Diencephalon (tissue), 1 donor: ENCODE results near the gene TOMM70. TPM values are rescaled to one million over a fixed set of nuclear protein-coding genes. Genes with fewer than 3 reads are reported as not detected.

Experiments
- total RNA-seq: library from RNA; depleted of rRNA; stranded (reverse); fragments of >200 nt; gene quantifications from one replicate; pipeline ENCODE4 v1.2.3, GENCODE V29; 2014

The TOMM70 gene
- 123 TPM for total RNA-seq

DNA sequence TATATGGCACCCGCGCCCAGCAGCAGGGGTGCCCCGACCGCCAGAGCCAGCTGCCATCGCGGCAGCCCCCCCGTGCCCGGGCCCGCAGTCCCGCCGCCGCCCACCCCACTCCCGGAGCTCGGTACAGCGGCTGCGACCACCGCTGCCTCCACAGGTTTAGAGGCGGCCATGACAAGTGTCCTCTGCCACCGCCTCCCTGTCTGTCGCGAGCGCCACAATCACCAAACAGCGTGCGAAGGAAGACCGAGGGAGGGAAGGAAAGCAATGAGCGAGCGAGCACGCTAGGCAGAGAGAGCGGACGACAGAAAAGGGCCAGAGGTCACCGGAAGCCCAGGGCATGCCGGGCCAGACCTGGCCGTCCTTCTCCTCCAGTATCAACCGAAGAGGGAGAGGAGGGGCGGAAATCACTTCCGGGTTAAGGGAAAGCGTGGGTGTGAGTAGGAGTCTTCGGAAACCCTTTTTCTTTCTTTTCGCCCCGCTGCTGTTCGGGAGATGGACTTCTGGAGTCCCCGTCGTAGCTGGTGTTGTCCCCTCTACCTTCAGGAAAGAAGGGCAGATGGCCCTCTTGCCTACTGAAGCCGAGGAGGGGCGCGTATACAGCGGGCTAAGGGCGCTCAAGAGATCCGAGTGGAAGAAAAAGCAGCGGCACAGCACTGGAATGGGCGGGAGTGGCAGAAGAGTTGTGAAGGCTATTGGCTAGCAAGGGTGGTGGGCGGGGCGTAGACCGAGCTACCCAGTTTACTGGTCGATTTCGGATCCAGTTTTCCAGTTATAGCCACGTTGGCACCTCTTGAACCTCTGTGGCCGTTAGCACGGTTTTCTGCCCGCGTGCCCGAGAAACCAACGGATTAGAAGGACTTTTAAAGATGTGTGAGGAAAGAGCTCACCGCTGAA lies at the start of gene TOMM70, which contains the start of gene LNP1:
Gene TOMM70, minus strand, starts transcription at position 310 of the 894 bp plus-strand sequence. Its CDS starts 140 bp downstream, at position 170.
Gene LNP1, plus strand, starts transcription at position 760 of the 894 bp plus-strand sequence. CDS start 28,191 bp downstream, outside the sequence.

DNA sequence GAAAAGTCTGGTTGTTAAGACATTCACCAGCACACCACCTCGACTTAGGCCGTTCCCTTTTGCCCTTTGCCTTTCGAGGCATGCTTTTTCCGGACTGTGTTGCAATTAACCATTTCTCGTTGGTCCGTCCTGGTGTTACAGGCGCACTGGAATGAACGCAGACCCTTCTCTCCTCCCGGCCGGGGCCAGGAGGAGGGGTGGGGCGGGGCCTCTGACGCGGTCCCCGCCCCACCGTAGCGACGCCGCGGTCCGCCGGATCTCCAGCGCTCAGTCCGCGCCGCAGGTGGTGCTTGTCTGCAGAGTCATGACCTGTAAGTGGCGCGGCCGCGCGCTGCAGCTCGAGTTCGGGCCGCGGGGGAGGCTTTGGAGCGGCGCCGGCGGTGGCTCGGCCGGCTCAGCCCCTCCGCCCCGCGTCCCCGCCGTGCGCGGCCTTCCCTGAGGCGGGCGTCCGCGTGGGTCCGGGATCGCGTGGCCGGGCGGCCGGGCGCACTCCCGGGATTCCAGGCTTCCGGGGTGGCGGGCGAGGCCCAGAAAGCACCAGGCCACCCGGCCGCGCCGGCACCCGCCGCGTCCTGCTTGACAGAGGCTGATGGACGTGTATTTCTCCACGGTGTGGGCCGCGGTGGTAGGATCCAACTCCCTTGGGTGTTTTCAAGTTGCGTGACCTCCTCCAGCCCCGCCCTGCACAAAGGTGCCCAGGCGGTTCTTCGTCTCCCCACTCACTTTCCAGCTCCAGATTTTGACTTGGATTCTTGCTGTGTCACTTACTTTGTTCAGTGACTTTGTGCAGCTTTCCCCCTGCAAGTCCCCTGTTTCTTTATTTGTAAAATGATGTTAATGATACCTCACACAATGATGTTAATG lies 66.2 kb downstream of the TOMM70 start, which contains the start of gene NIT2:
Gene NIT2, plus strand, starts transcription at position 270 of the 864 bp plus-strand sequence. Its CDS starts 35 bp downstream, at position 305.

Other genes starting within 250 kb of the TOMM70 start
- 56.1 TPM for gene TBC1D23, start 140.1 kb downstream of the TOMM70 start, total RNA-seq
- gene NIT2, start 66.3 kb downstream of the TOMM70 start, total RNA-seq: 12.0 TPM
- gene LNP1, start 450 bp upstream of the TOMM70 start, total RNA-seq: 16.6 TPM
- gene TMEM45A, start 91.5 kb upstream of the TOMM70 start, total RNA-seq: 7.6 TPM
- not detected for gene ADGRG7, start 208.5 kb upstream of the TOMM70 start, total RNA-seq